HepG2 (cell line): ENCODE measurements around the gene HABP2. TPM values are rescaled to one million over a fixed set of nuclear protein-coding genes. Genes with fewer than 3 reads are reported as not detected.

Experiments
- ATAC-seq: fragments of 200-7000 bp; cut with Tn5 transposase; 3 replicates; pipeline ENCODE4 v1.9.1; 2020; ENCODE audit warnings: mild to moderate bottlenecking, moderate library complexity
- BruUV-seq: library from RNA; stranded (reverse); fragments of 400-500 nt; replicated peaks from 2 replicates; lab custom pipeline; 2021; lab: Mats Ljungman, UMichigan
- CTCF ChIA-PET: fragments of 300-600 bp; formaldehyde crosslinking; extraction: SDS; loops from one replicate; lab custom pipeline; 2021; ENCODE audit warnings: low total read pairs, inconsistent platforms, low intra/inter-chr PET ratio; lab: Yijun Ruan, JAX
- POLR2A ChIA-PET: fragments of 350-600 bp; sonication (Branson Sonifier 250); formaldehyde crosslinking; loops from one replicate; lab custom pipeline; 2020; ENCODE audit warnings: antibody characterized with exemption, inconsistent platforms; lab: Yijun Ruan, JAX
- DNase-seq: peaks from one replicate; pipeline ENCODE4 v3.0.0-alpha.2; 2015; ENCODE audit warnings: low spot score
- FAIRE-seq: peaks from 3 replicates; lab custom pipeline; 2011; peaks lifted over from hg19 to GRCh38; lab: Jason Lieb, UNC
- H2AFZ ChIP-seq: one replicate; pipeline ENCODE4 v1.6.1; 2011; ENCODE audit warnings: low read length, inconsistent platforms
- H3K27ac ChIP-seq: fragments of 300-600 bp; 3 replicates; pipeline ENCODE4 v1.8.0; 2011; ENCODE audit warnings: mixed run types, mild to moderate bottlenecking, mixed read lengths, low read length, inconsistent platforms; ENCODE audit not compliant: insufficient read depth; ENCODE audit errors: extremely low read length
- H3K27me3 ChIP-seq, 2 experiments: fragments of 200-600 bp in 1 of 2; 2 replicates in 1 of 2; 3 replicates in 1 of 2; pipeline versions ENCODE4 v1.6.0 to v1.8.0; 2011; ENCODE audit warnings: low read length in 2 of 2, mild to moderate bottlenecking in 2 of 2, moderate library complexity in 2 of 2, inconsistent platforms in 1 of 2; ENCODE audit not compliant: insufficient read depth in 2 of 2, control insufficient read depth in 1 of 2
- H3K36me3 ChIP-seq, 2 experiments: fragments of 200-600 bp in 1 of 2; replicated peaks in 1 of 2; 2 replicates in 1 of 2; 3 replicates in 1 of 2; pipeline versions ENCODE4 v1.5.1 to v1.8.0; 2011; ENCODE audit warnings: low read length in 2 of 2, inconsistent platforms in 1 of 2; ENCODE audit not compliant: insufficient read depth in 2 of 2, control insufficient read depth in 1 of 2
- H3K4me1 ChIP-seq: 2 replicates; pipeline ENCODE4 v1.5.1; 2012; ENCODE audit warnings: low read length, inconsistent platforms; ENCODE audit not compliant: insufficient read depth
- H3K4me2 ChIP-seq: 2 replicates; pipeline ENCODE4 v1.6.0; 2011; ENCODE audit warnings: low read depth, low read length, inconsistent platforms
- H3K4me3 ChIP-seq, 3 experiments: fragments of 200-600 bp in 1 of 3; sonication (generic), shearing (Covaris generic) in 1 of 3; replicated peaks in 1 of 3; 2 replicates each; pipeline ENCODE4 v1.5.1; 2011 to 2016; ENCODE audit warnings: low read length in 3 of 3, inconsistent platforms in 2 of 3, low read depth in 2 of 3, mild to moderate bottlenecking in 2 of 3, control low read depth in 1 of 3, mixed read lengths in 1 of 3; ENCODE audit not compliant: insufficient read depth in 1 of 3
- H3K79me2 ChIP-seq: one replicate; pipeline ENCODE4 v1.6.1; 2011; ENCODE audit warnings: low read length, inconsistent platforms; ENCODE audit not compliant: insufficient read depth
- H3K9ac ChIP-seq: 2 replicates; pipeline ENCODE4 v1.6.0; 2011; ENCODE audit warnings: mild to moderate bottlenecking, low read depth, low read length, inconsistent platforms; ENCODE audit not compliant: insufficient read depth
- H3K9me3 ChIP-seq: 2 replicates; pipeline ENCODE4 v1.5.1; 2012; ENCODE audit warnings: mild to moderate bottlenecking, low read length
- H4K20me1 ChIP-seq: 2 replicates; pipeline ENCODE4 v1.6.0; 2011; ENCODE audit warnings: inconsistent platforms, mild to moderate bottlenecking, low read length, moderate library complexity; ENCODE audit not compliant: insufficient read depth
- MTERF4 ChIP-seq: sonication (generic); formaldehyde crosslinking; IDR thresholded peaks from 2 replicates; pipeline ENCODE4 v1.8.0; 2023; ENCODE audit warnings: mild to moderate bottlenecking, missing genetic modification reagents
- MXD4 ChIP-seq: IDR thresholded peaks from 2 replicates; pipeline ENCODE4 v1.6.1; 2016; ENCODE audit warnings: mild to moderate bottlenecking, missing biosample characterization, missing genetic modification reagents
- PAWR ChIP-seq: sonication (generic); formaldehyde crosslinking; IDR thresholded peaks from 2 replicates; pipeline ENCODE4 v1.4.0; 2020; ENCODE audit warnings: missing genetic modification reagents, mild to moderate bottlenecking, borderline replicate concordance
- ZEB1 ChIP-seq: IDR thresholded peaks from 2 replicates; pipeline ENCODE4 v1.6.1; 2012; ENCODE audit warnings: mild to moderate bottlenecking, low read depth, inconsistent platforms; ENCODE audit not compliant: insufficient replicate concordance
- ZNF574 ChIP-seq: sonication (generic); formaldehyde crosslinking; IDR thresholded peaks from 2 replicates; pipeline ENCODE4 v1.4.0; 2020; ENCODE audit warnings: missing genetic modification reagents
- ZNF678 ChIP-seq: sonication (generic); formaldehyde crosslinking; IDR thresholded peaks from 2 replicates; pipeline ENCODE4 v1.4.0; 2020; ENCODE audit warnings: mild to moderate bottlenecking, missing genetic modification reagents
- ZNF761 ChIP-seq: sonication (generic); formaldehyde crosslinking; conservative IDR thresholded peaks from 2 replicates; pipeline ENCODE4 v1.4.0; 2020; ENCODE audit warnings: mild to moderate bottlenecking, missing genetic modification reagents
- ZNF777 ChIP-seq: sonication (generic); formaldehyde crosslinking; IDR thresholded peaks from 2 replicates; pipeline ENCODE4 v1.4.0; 2020; ENCODE audit warnings: missing genetic modification reagents
- WGBS: methylation state at CpG from one replicate; pipeline ENCODE4 v1.1.6; 2017; ENCODE audit warnings: low lambda C conversion rate; 5-methylcytosine and 5-hydroxymethylcytosine counted together
- in situ Hi-C: cut with HindIII; loops from 2 replicates; pipeline ENCODE4 v1.10.0; 2017; ENCODE audit warnings: low pct_unique_long_range_greater_than_20kb; ENCODE audit not compliant: extremely low pct_ligation_motif_present
- intact Hi-C: fragments of 100-400 bp; cut with micrococcal nuclease; formaldehyde crosslinking; loops from one replicate; pipeline ENCODE4 v1.10.0; 2022; ENCODE audit not compliant: unreplicated experiment
- polyA plus RNA-seq, 8 experiments: library from polyadenylated mRNA; depleted of rRNA in 3 of 8; stranded (reverse) in 7 of 8; unstranded in 1 of 8; fragments of >200 nt; fragmentation: Illumina TruSeq in 4 of 8; extraction: Trizol in 4 of 8; gene quantifications; 2 replicates each; pipeline versions ENCODE4 v1.2.1 to v1.2.3, GENCODE V29; 2011 to 2016; ENCODE audit warnings: low read depth in 4 of 8, missing spikeins in 1 of 8, mixed read lengths in 1 of 8; ENCODE audit not compliant: insufficient read depth in 1 of 8
- total RNA-seq, 5 experiments: library from RNA; depleted of rRNA; stranded (reverse); fragments of >200 nt; fragmentation: Illumina TruSeq; extraction: Trizol; gene quantifications; 2 replicates each; pipeline ENCODE4 v1.2.3, GENCODE V29; 2016; ENCODE audit warnings: low read depth in 1 of 5
- TF ChIP-seq, protein P1 (sequence below): IDR thresholded peaks from 2 replicates; pipeline ENCODE4 v1.6.1; 2016; ENCODE audit warnings: low read depth, missing genetic modification reagents, missing compliant biosample characterization
- TF ChIP-seq, protein P2 (sequence below): sonication (generic); formaldehyde crosslinking; IDR thresholded peaks from 2 replicates; pipeline ENCODE4 v1.5.1; 2020; ENCODE audit warnings: mild to moderate bottlenecking, missing genetic modification reagents, moderate library complexity

HABP2 gene
- total and polyA plus RNA-seq, 2 of the 13 experiments (the other 11 are each of a cell fraction or from before 2014, with no cell fraction given): 0.12 to 0.13 TPM

GRCh38 chr10:113521475-113521795 lies 31.4 kb upstream of the HABP2 start (continued):
- TF ChIP-seq, protein P1, sequence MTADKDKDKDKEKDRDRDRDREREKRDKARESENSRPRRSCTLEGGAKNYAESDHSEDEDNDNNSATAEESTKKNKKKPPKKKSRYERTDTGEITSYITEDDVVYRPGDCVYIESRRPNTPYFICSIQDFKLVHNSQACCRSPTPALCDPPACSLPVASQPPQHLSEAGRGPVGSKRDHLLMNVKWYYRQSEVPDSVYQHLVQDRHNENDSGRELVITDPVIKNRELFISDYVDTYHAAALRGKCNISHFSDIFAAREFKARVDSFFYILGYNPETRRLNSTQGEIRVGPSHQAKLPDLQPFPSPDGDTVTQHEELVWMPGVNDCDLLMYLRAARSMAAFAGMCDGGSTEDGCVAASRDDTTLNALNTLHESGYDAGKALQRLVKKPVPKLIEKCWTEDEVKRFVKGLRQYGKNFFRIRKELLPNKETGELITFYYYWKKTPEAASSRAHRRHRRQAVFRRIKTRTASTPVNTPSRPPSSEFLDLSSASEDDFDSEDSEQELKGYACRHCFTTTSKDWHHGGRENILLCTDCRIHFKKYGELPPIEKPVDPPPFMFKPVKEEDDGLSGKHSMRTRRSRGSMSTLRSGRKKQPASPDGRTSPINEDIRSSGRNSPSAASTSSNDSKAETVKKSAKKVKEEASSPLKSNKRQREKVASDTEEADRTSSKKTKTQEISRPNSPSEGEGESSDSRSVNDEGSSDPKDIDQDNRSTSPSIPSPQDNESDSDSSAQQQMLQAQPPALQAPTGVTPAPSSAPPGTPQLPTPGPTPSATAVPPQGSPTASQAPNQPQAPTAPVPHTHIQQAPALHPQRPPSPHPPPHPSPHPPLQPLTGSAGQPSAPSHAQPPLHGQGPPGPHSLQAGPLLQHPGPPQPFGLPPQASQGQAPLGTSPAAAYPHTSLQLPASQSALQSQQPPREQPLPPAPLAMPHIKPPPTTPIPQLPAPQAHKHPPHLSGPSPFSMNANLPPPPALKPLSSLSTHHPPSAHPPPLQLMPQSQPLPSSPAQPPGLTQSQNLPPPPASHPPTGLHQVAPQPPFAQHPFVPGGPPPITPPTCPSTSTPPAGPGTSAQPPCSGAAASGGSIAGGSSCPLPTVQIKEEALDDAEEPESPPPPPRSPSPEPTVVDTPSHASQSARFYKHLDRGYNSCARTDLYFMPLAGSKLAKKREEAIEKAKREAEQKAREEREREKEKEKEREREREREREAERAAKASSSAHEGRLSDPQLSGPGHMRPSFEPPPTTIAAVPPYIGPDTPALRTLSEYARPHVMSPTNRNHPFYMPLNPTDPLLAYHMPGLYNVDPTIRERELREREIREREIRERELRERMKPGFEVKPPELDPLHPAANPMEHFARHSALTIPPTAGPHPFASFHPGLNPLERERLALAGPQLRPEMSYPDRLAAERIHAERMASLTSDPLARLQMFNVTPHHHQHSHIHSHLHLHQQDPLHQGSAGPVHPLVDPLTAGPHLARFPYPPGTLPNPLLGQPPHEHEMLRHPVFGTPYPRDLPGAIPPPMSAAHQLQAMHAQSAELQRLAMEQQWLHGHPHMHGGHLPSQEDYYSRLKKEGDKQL: no peak
- TF ChIP-seq, protein P2, sequence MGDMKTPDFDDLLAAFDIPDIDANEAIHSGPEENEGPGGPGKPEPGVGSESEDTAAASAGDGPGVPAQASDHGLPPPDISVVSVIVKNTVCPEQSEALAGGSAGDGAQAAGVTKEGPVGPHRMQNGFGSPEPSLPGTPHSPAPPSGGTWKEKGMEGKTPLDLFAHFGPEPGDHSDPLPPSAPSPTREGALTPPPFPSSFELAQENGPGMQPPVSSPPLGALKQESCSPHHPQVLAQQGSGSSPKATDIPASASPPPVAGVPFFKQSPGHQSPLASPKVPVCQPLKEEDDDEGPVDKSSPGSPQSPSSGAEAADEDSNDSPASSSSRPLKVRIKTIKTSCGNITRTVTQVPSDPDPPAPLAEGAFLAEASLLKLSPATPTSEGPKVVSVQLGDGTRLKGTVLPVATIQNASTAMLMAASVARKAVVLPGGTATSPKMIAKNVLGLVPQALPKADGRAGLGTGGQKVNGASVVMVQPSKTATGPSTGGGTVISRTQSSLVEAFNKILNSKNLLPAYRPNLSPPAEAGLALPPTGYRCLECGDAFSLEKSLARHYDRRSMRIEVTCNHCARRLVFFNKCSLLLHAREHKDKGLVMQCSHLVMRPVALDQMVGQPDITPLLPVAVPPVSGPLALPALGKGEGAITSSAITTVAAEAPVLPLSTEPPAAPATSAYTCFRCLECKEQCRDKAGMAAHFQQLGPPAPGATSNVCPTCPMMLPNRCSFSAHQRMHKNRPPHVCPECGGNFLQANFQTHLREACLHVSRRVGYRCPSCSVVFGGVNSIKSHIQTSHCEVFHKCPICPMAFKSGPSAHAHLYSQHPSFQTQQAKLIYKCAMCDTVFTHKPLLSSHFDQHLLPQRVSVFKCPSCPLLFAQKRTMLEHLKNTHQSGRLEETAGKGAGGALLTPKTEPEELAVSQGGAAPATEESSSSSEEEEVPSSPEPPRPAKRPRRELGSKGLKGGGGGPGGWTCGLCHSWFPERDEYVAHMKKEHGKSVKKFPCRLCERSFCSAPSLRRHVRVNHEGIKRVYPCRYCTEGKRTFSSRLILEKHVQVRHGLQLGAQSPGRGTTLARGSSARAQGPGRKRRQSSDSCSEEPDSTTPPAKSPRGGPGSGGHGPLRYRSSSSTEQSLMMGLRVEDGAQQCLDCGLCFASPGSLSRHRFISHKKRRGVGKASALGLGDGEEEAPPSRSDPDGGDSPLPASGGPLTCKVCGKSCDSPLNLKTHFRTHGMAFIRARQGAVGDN: no peak

DNA sequence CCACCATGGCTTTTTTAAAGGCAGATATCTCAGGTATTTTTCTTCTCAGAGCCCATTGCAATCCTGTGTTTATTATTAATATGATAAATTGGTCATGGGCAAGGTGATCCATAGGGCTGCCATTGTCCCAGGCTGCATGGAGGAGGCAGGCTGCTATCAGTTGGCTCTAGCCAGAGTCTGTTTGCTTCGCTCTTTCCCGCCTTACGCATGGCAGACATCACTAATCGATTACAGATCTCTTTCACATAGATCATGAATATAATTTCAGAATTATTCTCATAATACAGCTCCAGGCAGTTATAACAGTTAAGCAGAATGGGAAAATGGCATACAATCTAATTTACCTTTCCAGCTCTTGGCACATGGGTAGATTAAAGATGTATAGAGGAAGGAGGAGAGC lies 30.4 kb upstream of the HABP2 start:
- H3K79me2 ChIP-seq: no peaks in the 10 kb centered on the region
- H3K4me1 ChIP-seq: no peaks in the 10 kb centered on the region
- no peak overlapping the region for H3K4me2 ChIP-seq
- in situ Hi-C loops: no loop called here
- FAIRE-seq: no peak
- no TSS peak for BruUV-seq
- no peaks in the 10 kb centered on the region for H4K20me1 ChIP-seq
- no peak overlapping the region for H3K27ac ChIP-seq
- WGBS: 72% methylated on average over 4 of the region's 4 CpGs
- H3K36me3 ChIP-seq: no peaks in the 10 kb centered on the region
- ATAC-seq: no peak
- no peak overlapping the region for H3K4me3 ChIP-seq
- H3K27me3 ChIP-seq: 0 out of 5 replicates have a peak, but pooled peaks cover 0 to 4% of the 10 kb centered on the region in 2 experiments
- DNase-seq: no peak
- no peaks in the 10 kb centered on the region for H3K9me3 ChIP-seq
- intact Hi-C loops: no loop called here
- no peak overlapping the region for H2AFZ ChIP-seq
- no peak overlapping the region for H3K9ac ChIP-seq
- ChIA-PET POLR2A (no interaction called here), CTCF (no interaction called here)
- TF ChIP-seq PAWR (CRISPR knock-in tag): no peak
- no peak for TF ChIP-seq ZEB1
- TF ChIP-seq MTERF4 (CRISPR knock-in tag): no peak
- TF ChIP-seq ZNF678: no peak
- no peak for TF ChIP-seq MXD4 (CRISPR knock-in tag)
- no peak for TF ChIP-seq ZNF761
- no peak for TF ChIP-seq ZNF574
- no peak for TF ChIP-seq ZNF777 (CRISPR knock-in tag)
